Activated CD4-positive, alpha-beta T cell treated with anti-CD3 and anti-CD28 coated beads, Interleukin-2, amount 10 ng/mL, durations not matched to agents 7 days and 5 days (primary cell): ENCODE measurements around the gene ABCB11. TPM values are rescaled to one million over a fixed set of nuclear protein-coding genes. Genes with fewer than 3 reads are reported as not detected.
"Not testable (repeated sequence)": the region's sequence is repeated elsewhere in the genome, so short reads cannot be mapped to it uniquely, and the experiment has no call there.

ENCODE experiments used
- CTCF ChIA-PET: fragments of 350-600 bp; sonication (Branson Sonifier 250); formaldehyde crosslinking; loops from one replicate; lab custom pipeline; 2021; ENCODE audit warnings: antibody characterized with exemption; lab: Charles Lee
- POLR2A ChIA-PET: fragments of 350-600 bp; sonication (Branson Sonifier 250); formaldehyde crosslinking; loops from one replicate; lab custom pipeline; 2021; ENCODE audit warnings: antibody characterized with exemption; lab: Charles Lee
- DNase-seq: peaks from one replicate; pipeline ENCODE4 v3.0.0-alpha.2; 2020
- H3K27ac Mint-ChIP-seq: one replicate; pipeline ENCODE4 v1.8.0; 2021; ENCODE audit warnings: mild to moderate bottlenecking, moderate library complexity, mixed read lengths
- H3K27me3 Mint-ChIP-seq: one replicate; pipeline ENCODE4 v1.8.0; 2021; ENCODE audit warnings: mixed read lengths
- H3K36me3 Mint-ChIP-seq: one replicate; pipeline ENCODE4 v1.8.0; 2021; ENCODE audit warnings: low read depth, mixed read lengths
- H3K4me1 Mint-ChIP-seq: one replicate; pipeline ENCODE4 v1.8.0; 2021; ENCODE audit warnings: mixed read lengths
- H3K4me3 Mint-ChIP-seq: one replicate; pipeline ENCODE4 v1.8.0; 2021; ENCODE audit warnings: mild to moderate bottlenecking, moderate library complexity, mixed read lengths
- H3K9me3 Mint-ChIP-seq: one replicate; pipeline ENCODE4 v1.8.0; 2021; ENCODE audit warnings: mixed read lengths
- total RNA-seq, 2 experiments: library from RNA; stranded (reverse); gene quantifications; one replicate each; pipeline ENCODE4 v1.2.3, GENCODE V29; 2021

Gene ABCB11
- total RNA-seq, 2 experiments from 2014 or later, result 0.20 TPM; not detected in 1

DNA sequence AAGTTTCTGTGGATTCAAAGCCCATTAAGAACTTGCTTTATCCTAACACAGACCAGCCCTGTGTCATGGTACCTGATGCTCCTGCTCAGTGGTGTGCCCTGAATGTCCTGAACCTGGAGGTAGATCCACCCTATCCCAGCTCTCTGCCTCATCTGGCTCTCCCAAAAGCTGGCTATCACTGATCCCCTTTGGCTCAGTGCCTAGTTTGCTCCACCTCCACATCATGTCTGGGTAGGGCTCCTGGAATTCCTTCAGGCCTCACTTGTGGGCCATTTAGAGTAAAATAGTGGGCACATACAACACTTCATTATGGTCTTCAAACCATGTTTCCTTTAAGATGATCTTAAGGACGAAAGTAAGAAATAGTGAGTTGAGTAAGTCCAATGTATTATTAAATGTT is 4.8 kb upstream of the ABCB11 start:
- DNase-seq, result no peak
- POLR2A ChIA-PET, result no interaction called here
- Mint-ChIP-seq H3K27me3 (no peaks in the 10 kb centered on the region), H3K36me3 (no peaks in the 10 kb centered on the region), H3K27ac (no peak overlapping the region), H3K9me3 (peaks cover 5% of the 10 kb centered on the region), H3K4me3 (no peak overlapping the region), H3K4me1 (peaks cover 8% of the 10 kb centered on the region)
- CTCF ChIA-PET, result no interaction called here

DNA sequence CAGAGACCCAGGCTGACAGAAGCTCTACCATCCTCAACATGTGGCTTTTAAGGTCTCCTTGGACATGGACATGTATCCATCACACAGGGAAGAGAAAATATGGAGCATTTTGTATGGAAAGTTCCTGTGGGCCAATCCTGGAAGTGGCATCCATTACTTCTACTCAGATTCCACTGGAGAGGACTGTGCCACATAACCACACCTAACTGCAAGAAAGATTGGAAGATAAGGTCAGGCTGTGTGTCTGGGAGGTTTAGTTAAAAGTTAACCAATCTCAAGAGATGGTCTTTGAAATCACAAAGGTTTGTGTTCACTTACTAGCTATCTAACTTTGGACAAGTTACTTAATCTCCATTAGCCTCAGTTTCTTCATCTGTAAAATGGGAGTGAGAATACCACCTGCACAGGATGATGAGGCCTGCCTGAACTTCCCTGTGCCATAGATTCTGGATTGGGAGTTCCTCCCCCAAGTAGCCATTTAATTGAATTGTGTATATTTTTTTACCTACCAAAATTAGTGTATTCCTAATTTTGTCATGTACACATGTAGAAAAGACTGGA is 3.9 kb upstream of the ABCB11 start:
- CTCF ChIA-PET, result no interaction called here
- H3K4me3 Mint-ChIP-seq, result no peak overlapping the region

DNA sequence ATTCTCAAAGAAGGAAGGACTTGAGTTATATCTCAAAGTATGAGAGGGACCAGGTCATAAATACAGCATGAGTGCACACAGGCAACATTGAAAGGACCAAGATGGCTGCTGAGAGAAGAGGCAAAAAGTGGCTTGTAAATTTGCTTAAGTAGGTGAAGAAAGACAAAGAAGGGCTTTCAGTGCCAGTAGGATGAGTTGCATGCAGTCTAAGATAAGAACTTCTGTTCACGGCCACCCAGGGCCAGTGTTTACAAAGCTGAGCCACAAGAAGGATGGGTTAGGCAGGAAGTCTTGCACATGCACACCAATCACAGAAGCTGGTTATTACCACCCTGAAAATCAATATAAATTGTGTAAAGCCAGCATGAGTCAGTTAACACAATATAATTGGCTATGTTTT is 3.1 kb upstream of the ABCB11 start:
- peaks cover 7% of the 10 kb centered on the region for H3K4me1 Mint-ChIP-seq
- no peak for DNase-seq
- ChIA-PET POLR2A (no interaction called here), CTCF (interaction anchor here (0.7 kb wide), 1 partner anchor 381 kb away, joined by 3 read pairs; no protein-coding TSS in a partner anchor)
- no peaks in the 10 kb centered on the region for H3K36me3 Mint-ChIP-seq
- no peak overlapping the region for H3K27ac Mint-ChIP-seq
- H3K27me3 Mint-ChIP-seq, result no peaks in the 10 kb centered on the region
- H3K4me3 Mint-ChIP-seq, result no peak overlapping the region
- H3K9me3 Mint-ChIP-seq, result peaks cover 5% of the 10 kb centered on the region

More for the DNA sequence above, 3.9 kb upstream of the ABCB11 start:
- Mint-ChIP-seq H3K9me3 (peaks cover 5% of the 10 kb centered on the region), H3K4me1 (peaks cover 7% of the 10 kb centered on the region), H3K27me3 (no peaks in the 10 kb centered on the region), H3K36me3 (no peaks in the 10 kb centered on the region), H3K27ac (no peak overlapping the region)
- POLR2A ChIA-PET, result no interaction called here
- DNase-seq, result no peak

DNA sequence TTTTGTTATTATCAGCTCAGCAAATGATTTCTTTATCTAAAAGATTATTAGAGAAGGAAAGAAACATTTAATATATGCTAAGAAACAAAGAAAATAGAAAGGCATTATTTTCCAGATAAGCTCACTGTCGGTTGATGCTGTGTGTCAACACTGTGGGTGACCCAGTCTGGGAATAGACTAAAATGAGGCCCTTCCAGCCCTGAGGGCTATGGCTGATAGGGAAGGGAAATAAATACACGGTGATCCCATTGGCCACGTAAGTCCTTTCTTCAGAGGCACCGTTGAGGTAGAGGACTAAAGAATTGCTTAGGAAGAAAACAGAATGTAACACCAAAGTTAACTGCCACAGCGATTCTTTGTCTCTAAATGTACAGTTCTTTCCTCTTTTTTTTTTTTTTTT is 1.8 kb downstream of the ABCB11 start:
- Mint-ChIP-seq H3K4me1 (peaks cover 13% of the 10 kb centered on the region), H3K4me3 (no peak overlapping the region), H3K27ac (no peak overlapping the region), H3K36me3 (no peaks in the 10 kb centered on the region), H3K27me3 (no peaks in the 10 kb centered on the region), H3K9me3 (peaks cover 4% of the 10 kb centered on the region)
- DNase-seq, result no peak
- ChIA-PET CTCF (interaction anchor here (0.6 kb wide), 1 partner anchor 1963 kb away, joined by 3 read pairs; no protein-coding TSS in a partner anchor), POLR2A (no interaction called here)

DNA sequence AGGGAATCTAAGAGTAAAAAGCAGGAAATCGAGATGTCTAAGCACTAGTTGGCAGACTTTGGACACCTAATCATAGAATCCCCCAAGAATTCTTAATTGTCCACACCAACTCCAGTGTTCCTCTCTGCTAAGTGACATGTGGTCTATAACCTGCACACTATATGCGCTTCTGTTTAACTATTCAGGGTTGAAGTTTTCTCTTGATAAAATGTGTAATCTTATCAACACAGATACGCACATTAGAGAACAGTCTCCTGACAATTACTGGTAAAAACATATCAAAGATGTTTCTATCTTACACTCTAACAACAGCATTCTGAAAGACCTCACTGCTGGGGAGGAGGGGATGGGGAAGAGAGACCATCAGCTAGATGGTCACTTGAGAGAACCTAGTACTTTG is 3.9 kb downstream of the ABCB11 start:
- no peak for DNase-seq
- Mint-ChIP-seq H3K27ac (no peak overlapping the region), H3K4me3 (no peak overlapping the region), H3K9me3 (no peaks in the 10 kb centered on the region), H3K27me3 (no peaks in the 10 kb centered on the region), H3K36me3 (no peaks in the 10 kb centered on the region), H3K4me1 (peaks cover 10% of the 10 kb centered on the region)
- POLR2A ChIA-PET, result no interaction called here
- CTCF ChIA-PET, result no interaction called here

DNA sequence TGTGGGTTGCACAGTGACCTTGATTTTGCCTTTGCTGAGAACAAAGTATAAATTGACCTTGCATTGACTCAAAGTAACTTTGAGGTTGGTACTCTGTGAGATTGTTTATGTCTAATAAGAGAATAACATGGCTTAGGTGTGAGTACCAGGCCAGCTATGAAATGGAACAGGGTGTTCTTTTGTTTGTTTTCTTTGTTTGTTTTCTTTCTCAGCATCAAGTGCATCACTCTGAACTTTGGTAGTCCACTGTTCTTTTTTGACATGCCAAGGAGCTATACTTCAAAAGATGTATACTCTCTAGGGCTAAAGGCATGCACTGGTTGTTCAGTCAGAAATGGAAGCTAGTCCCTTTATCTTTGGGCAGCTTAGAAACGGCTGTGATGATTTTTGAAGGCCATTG is 5.1 kb downstream of the ABCB11 start:
- H3K4me3 Mint-ChIP-seq, result no peak overlapping the region
- DNase-seq, result no peak
- no peaks in the 10 kb centered on the region for H3K27me3 Mint-ChIP-seq
- peaks cover 10% of the 10 kb centered on the region for H3K4me1 Mint-ChIP-seq
- ChIA-PET POLR2A (no interaction called here), CTCF (interaction anchor here (1.1 to 1.9 kb wide), 2 partner anchors 11 to 662 kb away, joined by 3 to 5 read pairs; no protein-coding TSS in a partner anchor)
- H3K27ac Mint-ChIP-seq, result no peak overlapping the region
- no peaks in the 10 kb centered on the region for H3K9me3 Mint-ChIP-seq
- H3K36me3 Mint-ChIP-seq, result no peaks in the 10 kb centered on the region

DNA sequence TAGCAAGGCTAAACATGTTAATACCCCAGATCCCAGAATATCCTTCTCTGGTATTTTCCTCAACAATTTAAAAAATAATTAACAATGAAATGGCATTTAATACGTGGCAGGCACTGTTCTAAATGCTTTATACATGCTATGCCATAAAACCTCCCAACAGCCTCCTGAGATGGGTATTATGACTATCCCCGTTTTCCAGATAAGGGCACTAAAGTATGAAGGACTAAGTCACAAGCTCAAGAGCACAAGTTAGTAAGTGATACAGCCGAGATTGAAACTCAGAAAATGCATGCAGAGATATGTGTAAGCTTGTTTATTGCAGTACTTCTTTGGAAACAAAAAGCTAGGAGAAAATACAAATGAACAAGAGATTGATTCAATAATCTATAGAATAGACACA is 8.0 kb downstream of the ABCB11 start:
- CTCF ChIA-PET, result interaction anchor here (0.6 kb wide), 1 partner anchor 905 kb away, joined by 4 read pairs; no protein-coding TSS in a partner anchor
- Mint-ChIP-seq H3K27ac (no peak overlapping the region), H3K27me3 (peaks cover 4% of the 10 kb centered on the region), H3K36me3 (no peaks in the 10 kb centered on the region), H3K4me1 (peaks cover 10% of the 10 kb centered on the region), H3K9me3 (no peaks in the 10 kb centered on the region), H3K4me3 (no peak overlapping the region)
- POLR2A ChIA-PET, result no interaction called here
- DNase-seq, result no peak

DNA sequence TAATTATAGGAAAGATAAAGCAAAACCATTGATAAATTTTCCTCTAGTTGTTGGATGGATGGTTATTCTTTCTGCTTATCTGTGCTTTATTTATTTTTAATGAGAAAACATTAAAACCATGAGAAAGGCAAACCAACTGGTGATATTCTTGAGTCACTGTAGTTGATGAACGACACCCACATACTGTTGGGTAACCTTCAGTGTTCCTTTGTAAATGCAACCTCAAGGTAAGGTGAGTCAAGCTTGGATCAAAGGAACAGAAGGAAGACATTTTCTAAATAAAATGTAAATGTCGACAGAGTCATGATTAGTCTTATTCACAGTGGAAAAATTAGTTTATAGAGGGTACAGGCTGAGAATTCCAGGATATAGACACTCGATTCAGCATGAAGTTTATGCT is 12.7 kb downstream of the ABCB11 start:
- ChIA-PET CTCF (interaction anchor here (0.8 kb wide), 1 partner anchor 46 kb away, joined by 3 read pairs; no protein-coding TSS in a partner anchor), POLR2A (no interaction called here)
- H3K27ac Mint-ChIP-seq, result no peak overlapping the region
- no peaks in the 10 kb centered on the region for H3K36me3 Mint-ChIP-seq
- DNase-seq, result no peak
- H3K27me3 Mint-ChIP-seq, result peaks cover 7% of the 10 kb centered on the region
- no peaks in the 10 kb centered on the region for H3K4me1 Mint-ChIP-seq
- peaks cover 3% of the 10 kb centered on the region for H3K9me3 Mint-ChIP-seq
- no peak overlapping the region for H3K4me3 Mint-ChIP-seq

DNA sequence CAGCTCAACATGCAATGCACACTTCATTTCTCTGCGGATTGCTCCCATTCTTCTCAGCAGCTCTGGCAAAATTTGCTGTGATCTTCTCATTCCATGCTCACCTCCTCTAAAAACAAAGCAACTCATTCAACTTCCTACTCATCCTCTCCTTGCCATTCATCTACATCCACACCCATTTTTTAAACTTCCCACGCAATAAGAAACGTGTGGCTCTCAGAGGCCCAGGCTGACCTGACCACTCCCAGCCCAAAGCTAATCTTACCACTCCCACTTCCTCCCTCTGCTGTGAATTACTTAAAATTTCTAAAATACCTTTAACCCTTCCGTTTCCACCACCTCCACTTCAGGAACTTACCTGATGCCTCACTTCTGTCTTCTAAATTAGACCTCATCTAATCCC is 15.2 kb downstream of the ABCB11 start:
- no peaks in the 10 kb centered on the region for H3K4me1 Mint-ChIP-seq
- CTCF ChIA-PET, result interaction anchor here (0.5 kb wide), 1 partner anchor 747 kb away, joined by 5 read pairs; no protein-coding TSS in a partner anchor

DNA sequence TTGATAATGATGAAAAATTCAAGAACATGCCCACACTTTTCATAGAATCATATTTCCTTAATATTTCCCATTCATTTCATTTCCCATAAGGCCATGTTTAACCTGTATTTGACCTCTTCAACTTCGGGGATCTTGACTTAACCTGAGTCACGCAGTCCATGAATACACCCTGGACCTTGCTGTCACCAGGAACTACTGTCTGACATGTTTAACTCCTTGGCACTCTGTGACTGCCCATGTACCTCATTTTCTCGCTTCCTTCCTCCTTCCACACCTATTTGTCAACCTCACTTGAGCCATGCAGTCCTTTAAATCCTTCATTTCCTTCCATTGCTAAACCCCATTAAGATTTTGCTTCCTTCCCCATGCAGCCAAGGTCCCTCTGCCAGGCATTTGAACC is 16.3 kb downstream of the ABCB11 start:
- Mint-ChIP-seq H3K27me3 (peaks cover 6% of the 10 kb centered on the region), H3K4me3 (no peak overlapping the region), H3K4me1 (no peaks in the 10 kb centered on the region), H3K27ac (no peak overlapping the region), H3K9me3 (peaks cover 3% of the 10 kb centered on the region), H3K36me3 (no peaks in the 10 kb centered on the region)
- ChIA-PET POLR2A (no interaction called here), CTCF (no interaction called here)
- no peak for DNase-seq

More for the DNA sequence above, 15.2 kb downstream of the ABCB11 start:
- Mint-ChIP-seq H3K4me3 (no peak overlapping the region), H3K9me3 (peaks cover 3% of the 10 kb centered on the region), H3K27ac (no peak overlapping the region), H3K36me3 (no peaks in the 10 kb centered on the region), H3K27me3 (peaks cover 7% of the 10 kb centered on the region)
- POLR2A ChIA-PET, result no interaction called here
- no peak for DNase-seq

DNA sequence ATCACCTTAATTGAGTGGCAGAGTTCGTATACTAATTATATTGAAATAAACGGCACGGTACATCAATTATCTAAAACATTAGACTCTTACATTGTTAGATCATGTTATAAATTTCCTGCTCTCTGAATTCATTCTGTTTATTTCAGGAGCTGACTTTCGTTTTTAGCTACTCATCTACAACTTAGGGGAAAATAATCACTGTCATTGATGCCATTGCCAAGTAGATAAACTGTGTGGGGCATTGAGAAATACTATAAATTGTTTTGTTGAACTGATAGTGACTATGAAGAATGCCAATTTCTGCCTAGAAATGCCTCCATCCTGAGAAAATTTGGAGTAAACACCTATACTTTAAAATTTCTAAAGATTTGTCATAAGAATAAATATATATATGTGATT is 17.5 kb downstream of the ABCB11 start:
- H3K4me3 Mint-ChIP-seq, result no peak overlapping the region

DNA sequence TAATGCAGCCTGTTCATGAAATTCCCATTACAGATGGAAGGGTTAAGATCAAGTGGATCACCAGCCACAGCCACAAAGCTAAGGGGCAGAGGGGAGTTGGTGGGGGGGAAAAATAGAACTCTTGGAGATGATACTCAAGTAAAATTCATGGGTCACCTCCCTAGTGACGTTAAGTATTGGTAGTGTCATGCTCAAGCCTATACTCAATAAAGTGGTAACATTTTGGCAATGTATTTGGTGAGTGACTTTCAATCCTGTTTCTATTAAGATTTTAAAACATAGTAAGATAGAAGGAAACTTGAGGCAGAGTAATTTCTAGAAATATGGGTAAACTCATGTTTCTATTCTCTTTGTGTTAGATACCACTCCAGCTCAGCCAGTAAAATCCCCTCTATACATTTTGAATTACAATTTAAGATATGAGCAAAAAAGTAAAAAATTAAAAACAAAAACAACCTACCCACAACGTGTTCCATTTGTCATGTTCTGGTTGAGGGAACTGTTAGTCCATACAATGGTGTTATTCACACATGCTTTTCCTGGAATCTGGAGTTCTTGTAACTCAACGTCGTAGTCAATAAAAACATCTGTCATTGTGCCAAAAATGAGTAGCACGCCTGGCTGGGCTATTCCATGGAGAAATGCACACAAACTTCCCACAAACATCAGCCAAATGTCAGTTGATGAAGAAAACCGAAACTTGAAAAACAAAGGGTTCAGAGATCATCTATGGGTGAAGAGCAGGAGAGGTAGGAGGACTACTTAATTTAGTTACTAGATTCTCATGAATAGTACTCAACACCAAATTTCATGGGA is 18.1 kb downstream of the ABCB11 start:
- Mint-ChIP-seq H3K9me3 (peaks cover 3% of the 10 kb centered on the region), H3K36me3 (no peaks in the 10 kb centered on the region), H3K27me3 (peaks cover 2% of the 10 kb centered on the region), H3K4me1 (peaks cover 4% of the 10 kb centered on the region), H3K4me3 (no peak overlapping the region), H3K27ac (no peak overlapping the region)
- POLR2A ChIA-PET, result no interaction called here
- CTCF ChIA-PET, result no interaction called here
- DNase-seq, result no peak

More for the DNA sequence above, 17.5 kb downstream of the ABCB11 start:
- no peak for DNase-seq
- no peaks in the 10 kb centered on the region for H3K4me1 Mint-ChIP-seq
- CTCF ChIA-PET, result interaction anchor here (0.5 kb wide), 1 partner anchor 936 kb away, joined by 3 read pairs; no protein-coding TSS in a partner anchor
- H3K36me3 Mint-ChIP-seq, result no peaks in the 10 kb centered on the region
- H3K27me3 Mint-ChIP-seq, result peaks cover 2% of the 10 kb centered on the region
- POLR2A ChIA-PET, result no interaction called here
- H3K27ac Mint-ChIP-seq, result no peak overlapping the region
- peaks cover 3% of the 10 kb centered on the region for H3K9me3 Mint-ChIP-seq

DNA sequence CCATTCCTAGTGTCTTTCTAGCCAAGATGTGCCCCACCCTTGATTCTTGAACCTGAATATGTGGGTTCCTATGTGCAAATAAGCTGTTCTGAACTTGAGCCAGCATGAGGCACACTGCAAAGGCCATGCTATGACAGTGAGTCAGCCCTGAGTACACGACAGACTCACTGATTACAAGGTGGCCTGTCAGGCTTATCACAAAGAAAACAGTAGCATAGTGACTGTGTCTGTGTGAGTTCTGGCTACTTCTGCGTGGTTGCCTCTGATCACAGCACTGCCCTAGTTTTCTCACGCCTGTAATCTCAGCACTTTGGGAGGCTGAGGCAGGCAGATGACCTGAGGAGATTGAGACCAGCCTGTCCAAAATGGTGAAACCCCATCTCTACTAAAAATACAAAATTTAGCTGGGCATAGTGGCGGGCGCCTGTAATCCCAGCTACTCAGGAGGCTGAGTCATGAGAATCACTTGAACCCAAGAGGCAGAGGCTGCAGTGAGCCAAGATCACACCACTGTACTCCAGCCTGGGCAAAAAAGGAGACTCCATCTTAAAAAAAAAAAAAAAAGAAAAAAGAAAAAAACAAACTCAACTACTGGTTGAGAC is 18.8 kb downstream of the ABCB11 start:
- H3K9me3 Mint-ChIP-seq, H3K27ac Mint-ChIP-seq, H3K4me3 Mint-ChIP-seq, H3K27me3 Mint-ChIP-seq, H3K4me1 Mint-ChIP-seq, POLR2A ChIA-PET, DNase-seq, H3K36me3 Mint-ChIP-seq, CTCF ChIA-PET: not testable (repeated sequence)
